Lower leg skin (tissue), 4 donors: ENCODE measurements around the gene NHERF2. TPM values are rescaled to one million over a fixed set of nuclear protein-coding genes. Genes with fewer than 3 reads are reported as not detected.

Experiments used
- DNase-seq, 2 donors: peaks; one replicate each; pipeline ENCODE4 v3.0.0-alpha.2; 2019; ENCODE audit warnings: low spot score in 2 of 2
- H3K4me3 ChIP-seq: fragments of 200-600 bp; sonication (generic); 2 replicates; pipeline ENCODE4 v1.5.1; 2017; ENCODE audit warnings: mild to moderate bottlenecking, low read depth; ENCODE audit not compliant: poor library complexity, severe bottlenecking
- POLR2A ChIP-seq, 2 donors: fragments of 450-650 bp; IDR thresholded peaks; one replicate each; pipeline ENCODE4 v1.6.1; 2016 to 2017; ENCODE audit warnings: antibody characterized with exemption in 2 of 2, mild to moderate bottlenecking in 1 of 2, moderate library complexity in 1 of 2
- WGBS, 2 donors: methylation state at CpG; one replicate each; pipeline ENCODE4 v1.1.5; 2018; 5-methylcytosine and 5-hydroxymethylcytosine counted together
- intact Hi-C: fragments of 100-400 bp; cut with DNase I; formaldehyde crosslinking; loops from one replicate; pipeline ENCODE4 v1.15.0; 2023; ENCODE audit warnings: low total_unique reads
- total RNA-seq, 4 donors: library from RNA; depleted of rRNA; stranded (reverse); fragments of >200 nt; gene quantifications; one replicate each; pipeline ENCODE4 v1.1.0, GENCODE V29; 2016
- TF ChIP-seq, protein P1 (sequence below), 3 donors: fragments of 450-650 bp; IDR thresholded peaks; one replicate each; pipeline ENCODE4 v1.5.1; 2016; ENCODE audit warnings: antibody characterized with exemption in 3 of 3, mild to moderate bottlenecking in 3 of 3, moderate library complexity in 2 of 3

The NHERF2 gene
- total RNA-seq, 4 donors from 2014 or later: 11.9 to 30.6 (median 27.3) TPM

GRCh38 chr16:2039274-2040031 lies 12.8 kb downstream of the NHERF2 start:
- TF ChIP-seq POLR2A (IDR thresholded peaks at IDR 0.05): no peak
- TF ChIP-seq, protein P1, sequence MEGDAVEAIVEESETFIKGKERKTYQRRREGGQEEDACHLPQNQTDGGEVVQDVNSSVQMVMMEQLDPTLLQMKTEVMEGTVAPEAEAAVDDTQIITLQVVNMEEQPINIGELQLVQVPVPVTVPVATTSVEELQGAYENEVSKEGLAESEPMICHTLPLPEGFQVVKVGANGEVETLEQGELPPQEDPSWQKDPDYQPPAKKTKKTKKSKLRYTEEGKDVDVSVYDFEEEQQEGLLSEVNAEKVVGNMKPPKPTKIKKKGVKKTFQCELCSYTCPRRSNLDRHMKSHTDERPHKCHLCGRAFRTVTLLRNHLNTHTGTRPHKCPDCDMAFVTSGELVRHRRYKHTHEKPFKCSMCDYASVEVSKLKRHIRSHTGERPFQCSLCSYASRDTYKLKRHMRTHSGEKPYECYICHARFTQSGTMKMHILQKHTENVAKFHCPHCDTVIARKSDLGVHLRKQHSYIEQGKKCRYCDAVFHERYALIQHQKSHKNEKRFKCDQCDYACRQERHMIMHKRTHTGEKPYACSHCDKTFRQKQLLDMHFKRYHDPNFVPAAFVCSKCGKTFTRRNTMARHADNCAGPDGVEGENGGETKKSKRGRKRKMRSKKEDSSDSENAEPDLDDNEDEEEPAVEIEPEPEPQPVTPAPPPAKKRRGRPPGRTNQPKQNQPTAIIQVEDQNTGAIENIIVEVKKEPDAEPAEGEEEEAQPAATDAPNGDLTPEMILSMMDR (IDR thresholded peaks at IDR 0.05): no peak
- 51 to 54% methylated on average over 22 to 29 of the region's 29 CpGs for WGBS, 2 donors
- H3K4me3 ChIP-seq: no peak overlapping the region
- DNase-seq: no peak
- intact Hi-C loops: loop anchor here (10.0 kb wide), 1 partner anchor 45 kb away; no protein-coding TSS in a partner anchor

GRCh38 chr16:2040041-2040786 lies 13.5 kb downstream of the NHERF2 start:
- no peak overlapping the region for H3K4me3 ChIP-seq
- WGBS, 2 donors: 85 to 86% methylated on average over 17 to 22 of the region's 24 CpGs
- TF ChIP-seq, protein P1 (IDR thresholded peaks at IDR 0.05): no peak
- TF ChIP-seq POLR2A (IDR thresholded peaks at IDR 0.05): no peak
- intact Hi-C loops: no loop called here
- DNase-seq: no peak

- TF ChIP-seq, protein P1 (IDR thresholded peaks at IDR 0.05): no peak
- no peak for TF ChIP-seq POLR2A (IDR thresholded peaks at IDR 0.05)
- no peak overlapping the region for H3K4me3 ChIP-seq
- DNase-seq: no peak
- intact Hi-C loops: no loop called here
- 81 to 85% methylated on average over 19 to 20 of the region's 20 CpGs for WGBS, 2 donors
Measured at GRCh38 chr16:2040787-2041522, 14.3 kb downstream of the NHERF2 start.

DNA sequence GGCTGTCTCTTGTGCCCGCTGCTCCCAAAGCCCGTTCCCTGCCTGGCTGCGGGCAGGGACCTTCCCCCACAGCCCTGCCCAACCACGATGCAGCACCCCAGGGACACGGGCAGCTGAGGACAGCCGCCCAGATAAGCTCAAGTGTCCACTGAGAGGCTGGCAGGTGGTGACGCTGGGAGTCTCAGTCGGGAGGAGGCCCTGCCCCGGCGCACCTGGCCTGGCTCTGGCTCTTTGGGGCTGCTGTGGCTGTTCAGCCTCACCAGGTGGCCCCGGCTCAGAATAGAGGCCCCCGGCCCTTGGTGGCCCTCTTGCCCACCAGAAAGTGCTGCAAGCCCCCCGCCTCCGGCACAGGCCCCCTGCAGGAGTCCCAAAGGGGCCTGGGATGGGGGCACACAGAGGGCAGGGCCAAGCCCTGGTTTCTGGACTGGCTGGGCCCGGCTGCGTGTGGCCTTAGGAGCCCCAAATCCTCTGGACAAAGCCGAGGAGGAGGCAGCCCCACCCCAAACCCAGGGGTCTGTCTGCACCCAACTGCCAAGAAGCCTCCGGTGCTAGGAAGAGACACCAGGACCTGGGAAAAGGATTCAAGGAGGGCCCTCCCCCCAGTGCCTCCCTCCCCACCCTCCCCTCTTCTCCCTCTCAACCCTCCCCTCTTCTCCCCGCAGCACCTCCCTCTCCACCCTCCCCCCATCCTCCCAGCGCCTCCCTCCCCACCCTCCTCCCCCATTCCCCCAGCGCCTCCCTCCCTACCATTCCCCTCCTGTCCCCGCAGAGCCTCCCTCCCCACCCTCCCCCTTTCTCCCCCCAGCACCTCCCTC lies 15.7 kb downstream of the NHERF2 start:
- intact Hi-C loops: no loop called here
- DNase-seq: no peak
- H3K4me3 ChIP-seq: no peak overlapping the region
- TF ChIP-seq POLR2A (IDR thresholded peaks at IDR 0.05): no peak
- TF ChIP-seq, protein P1 (IDR thresholded peaks at IDR 0.05): no peak
- 83 to 85% methylated on average over 10 of the region's 22 CpGs for WGBS, 2 donors

- DNase-seq: no peak
- intact Hi-C loops: no loop called here
- 89 to 92% methylated on average over 7 to 11 of the region's 11 CpGs for WGBS, 2 donors
- TF ChIP-seq, protein P1 (IDR thresholded peaks at IDR 0.05): no peak
- no peak for TF ChIP-seq POLR2A (IDR thresholded peaks at IDR 0.05)
- H3K4me3 ChIP-seq: no peak overlapping the region
Measured at GRCh38 chr16:2042986-2043666, 16.4 kb downstream of the NHERF2 start.
